ENCODE data around the gene FAM120AOS.

The FAM120AOS gene

DNA sequence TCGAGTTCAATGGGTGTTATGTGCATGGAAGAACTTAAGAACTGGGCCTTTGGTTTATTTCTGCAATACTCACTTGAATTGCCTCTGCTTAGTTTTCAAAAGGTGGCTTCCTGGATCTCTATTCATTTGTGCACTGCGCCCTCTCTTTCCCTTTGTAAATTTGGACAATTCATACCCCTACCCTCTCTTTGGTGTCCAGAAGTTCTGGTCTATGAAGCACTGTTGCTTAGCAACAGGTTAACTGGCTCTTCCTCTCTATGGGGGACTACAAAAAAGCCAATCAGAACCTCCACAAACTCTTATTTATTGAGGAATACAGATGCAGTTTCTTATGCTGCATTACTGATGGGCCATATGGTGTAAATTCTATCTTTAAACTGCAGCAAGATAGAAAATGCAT is 15.4 kb downstream of the FAM120AOS start:
- no peak for DNase-seq (ENCODE audit: low spot score)

DNA sequence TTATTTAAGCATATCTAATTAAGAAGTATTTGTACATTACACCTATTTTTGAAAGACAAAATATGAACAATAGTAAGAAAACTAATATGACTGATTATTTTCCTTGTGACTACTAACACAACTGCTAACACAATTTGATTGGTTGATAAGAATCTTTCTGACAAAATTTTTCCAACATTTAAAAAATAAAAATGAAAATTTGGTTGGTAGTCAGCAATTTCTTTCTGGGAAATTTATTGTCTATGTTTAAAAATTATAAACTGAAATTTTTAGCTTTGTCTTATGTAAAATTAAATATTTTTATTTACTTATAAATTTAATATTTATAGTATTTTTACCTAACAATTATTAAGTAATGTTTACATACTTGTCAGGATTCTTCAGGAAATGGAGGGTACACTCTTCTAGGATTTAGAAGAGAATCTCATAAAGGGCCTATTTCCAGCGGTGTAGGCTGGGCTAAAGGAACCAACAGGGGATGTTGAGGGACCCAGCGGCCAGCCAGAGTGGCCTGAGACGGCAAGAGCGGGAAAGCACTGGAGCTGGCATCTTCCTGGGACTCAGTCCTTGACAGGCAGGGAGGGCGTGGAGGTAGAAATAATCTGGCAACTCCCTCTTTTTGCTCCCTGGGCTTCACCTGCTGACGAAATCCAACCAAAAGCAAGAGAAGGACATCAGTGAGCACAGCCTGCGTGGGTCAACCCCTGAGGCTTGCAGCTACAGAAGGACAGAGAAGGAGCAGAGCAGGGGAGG is 16.6 kb downstream of the FAM120AOS start:
- no peak for DNase-seq (ENCODE audit: low spot score)

DNA sequence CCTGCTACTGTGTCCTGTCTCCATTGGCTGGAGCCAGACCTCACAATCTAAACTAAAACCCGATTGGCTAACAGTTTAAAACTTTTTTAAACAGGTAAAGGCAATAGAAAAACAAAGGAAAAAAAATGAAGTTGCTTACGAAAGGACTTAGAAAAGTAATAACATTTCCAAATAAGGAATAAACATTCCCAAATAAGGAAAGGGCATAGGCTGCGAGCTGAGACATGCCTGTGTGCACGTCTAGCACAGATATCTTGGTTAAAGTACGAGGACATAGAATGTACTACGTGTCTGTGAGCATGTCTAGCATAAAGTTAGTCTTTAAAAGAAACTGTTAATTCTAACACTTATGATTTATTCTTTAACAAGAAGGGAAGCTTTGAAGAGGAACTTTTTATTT is 17.2 kb downstream of the FAM120AOS start:
- DNase-seq (ENCODE audit: low spot score) = no peak

DNA sequence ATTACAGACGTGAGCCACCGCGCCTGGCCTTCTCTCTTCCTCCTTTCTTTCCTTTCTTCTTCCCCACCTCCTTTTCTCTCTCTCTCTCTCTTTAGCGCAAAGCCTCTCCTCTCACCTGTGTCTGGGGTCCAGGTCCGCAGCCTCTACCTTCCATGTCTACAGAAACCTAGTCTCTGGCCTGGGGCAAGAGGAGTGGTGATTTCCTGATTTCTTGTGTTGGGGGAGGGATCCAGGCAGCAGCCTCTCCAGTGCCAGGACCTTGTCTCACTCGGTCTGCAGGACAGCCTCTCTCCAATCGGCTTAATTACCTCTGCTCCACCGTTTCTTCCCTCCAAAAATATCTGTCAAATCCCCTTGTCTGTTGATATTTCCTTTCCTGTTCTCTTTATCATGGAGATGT is 18.0 kb downstream of the FAM120AOS start:
- no peak for DNase-seq (ENCODE audit: low spot score)

DNA sequence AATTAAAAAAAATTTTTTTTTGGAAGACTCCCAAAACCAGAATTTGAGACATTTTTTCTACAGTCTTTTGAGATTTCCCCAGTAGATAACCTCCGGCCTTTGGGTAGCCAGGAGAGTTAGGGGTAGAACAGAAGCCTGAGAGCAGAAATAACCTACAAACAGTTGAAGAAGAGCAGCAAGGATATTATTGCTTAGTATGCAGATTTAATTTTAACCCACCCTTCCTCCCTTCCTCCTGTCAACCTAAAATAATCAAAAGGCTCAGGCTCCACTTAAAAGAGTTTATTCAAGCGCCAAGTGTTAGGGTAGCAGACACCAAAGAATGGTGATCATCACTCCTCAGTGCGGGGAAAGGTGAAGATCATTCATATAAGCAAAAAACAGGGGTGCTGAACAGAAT is 19.3 kb downstream of the FAM120AOS start:
- DNase-seq (ENCODE audit: low spot score) = no peak

DNA sequence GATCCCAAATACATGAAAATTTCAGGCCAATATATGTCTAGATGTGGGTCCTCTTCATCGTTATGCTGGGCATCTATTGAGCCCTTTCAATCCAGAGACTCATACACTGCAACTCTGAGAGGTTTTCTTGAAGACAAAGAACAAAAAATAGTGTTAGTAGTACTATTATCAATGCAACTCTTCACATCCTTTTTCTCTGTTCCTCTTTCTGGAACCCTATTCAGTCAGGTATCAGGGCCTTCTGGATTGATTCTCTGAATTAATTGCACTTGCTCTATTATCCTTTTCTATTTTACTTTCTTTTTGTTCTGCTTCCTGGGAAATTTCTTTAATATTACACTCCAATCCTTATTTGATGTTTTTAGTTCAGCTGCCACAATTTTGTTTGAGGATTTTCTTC is 20.4 kb downstream of the FAM120AOS start:
- DNase-seq (ENCODE audit: low spot score) = no peak

DNA sequence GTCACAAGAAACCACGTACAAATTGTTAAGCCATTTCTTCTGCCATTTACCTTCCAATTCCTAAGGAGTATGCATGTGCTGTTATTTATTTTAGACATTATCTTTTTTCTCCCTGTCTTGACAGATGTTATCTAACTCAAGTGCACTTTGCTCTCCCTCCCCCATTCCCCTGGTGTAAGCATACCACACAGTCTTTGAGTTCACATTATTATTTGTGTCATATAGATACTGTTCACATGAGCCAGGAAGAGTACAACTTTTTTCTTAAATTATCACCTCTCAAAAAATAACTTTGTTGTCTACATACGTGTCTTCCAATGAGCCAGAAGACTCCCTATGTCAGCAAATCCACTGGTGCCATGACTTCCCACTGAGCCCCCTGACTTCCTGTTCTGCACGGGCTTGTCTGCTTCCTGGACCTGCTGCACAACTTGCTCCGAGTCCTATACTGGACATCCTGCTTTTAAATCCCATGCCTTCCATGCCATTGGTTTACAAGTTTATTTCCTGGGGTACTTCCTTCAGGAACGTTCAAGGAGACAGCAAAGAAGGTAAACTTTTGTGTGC is 21.8 kb downstream of the FAM120AOS start:
- DNase-seq (ENCODE audit: low spot score) = no peak

DNA sequence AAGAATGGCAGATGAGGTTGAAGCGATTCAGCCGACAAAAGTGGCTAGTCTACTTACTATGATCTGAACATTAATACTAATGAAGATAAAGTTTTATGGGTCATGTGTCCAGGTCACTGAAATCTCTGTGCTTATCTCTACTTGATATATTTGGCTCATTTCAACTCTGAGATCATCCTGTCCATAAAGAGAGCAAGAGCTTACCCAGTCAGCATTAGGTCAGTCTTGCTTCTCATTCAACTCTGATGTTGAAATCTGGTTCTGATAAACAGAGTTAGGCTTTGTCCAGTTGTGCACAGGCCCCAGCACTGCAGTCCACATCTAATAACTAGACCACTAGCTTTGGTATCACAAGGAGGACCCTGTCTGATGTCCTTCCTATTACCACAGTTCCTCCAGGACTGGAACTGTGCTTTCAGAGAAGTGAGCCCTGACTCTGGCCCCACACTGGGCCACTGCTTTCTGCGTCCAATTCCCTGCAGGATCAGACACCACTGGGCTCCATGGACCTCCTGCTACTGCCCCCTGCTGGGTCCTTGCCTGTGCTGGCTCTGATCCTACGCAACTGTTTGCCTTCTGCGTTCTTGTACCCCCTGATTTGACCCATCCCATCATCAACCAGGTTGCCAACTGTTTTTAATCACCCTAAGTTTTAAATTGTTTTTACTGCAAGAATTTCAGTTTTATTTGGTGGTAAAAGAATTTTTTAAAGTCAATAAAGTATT is 25.6 kb downstream of the FAM120AOS start:
- DNase-seq (ENCODE audit: low spot score) = no peak

DNA sequence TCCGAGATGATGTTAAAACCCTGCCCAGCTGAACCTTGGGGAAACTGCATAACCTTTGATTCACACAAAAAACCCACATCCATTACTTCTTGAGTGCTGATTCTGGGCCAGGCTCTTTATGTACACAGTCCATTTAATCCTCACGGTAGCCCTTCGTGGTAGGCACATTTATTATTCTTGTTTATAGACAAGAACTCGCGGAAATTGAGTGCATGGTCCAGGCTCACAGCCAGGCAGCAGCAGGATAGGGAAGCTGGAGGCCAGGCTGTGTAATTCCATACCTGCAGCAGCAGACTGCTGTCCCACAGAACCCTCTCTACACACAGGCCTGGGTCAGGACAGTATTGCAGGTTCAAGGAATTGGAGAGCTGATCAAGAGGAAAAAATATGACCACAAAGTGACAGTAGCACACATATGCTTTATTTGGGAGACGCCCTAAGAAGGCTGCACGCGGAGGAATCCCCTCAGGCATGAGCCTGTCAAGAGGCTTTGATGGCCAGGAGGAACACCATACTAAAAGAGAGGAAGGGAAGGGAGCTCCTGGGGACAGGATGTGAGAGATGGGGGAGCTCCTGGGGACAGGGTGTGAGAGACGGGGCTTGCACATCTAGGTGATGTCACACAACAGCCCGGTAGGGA is 30.3 kb downstream of the FAM120AOS start:
- no peak for DNase-seq (ENCODE audit: low spot score)

DNA sequence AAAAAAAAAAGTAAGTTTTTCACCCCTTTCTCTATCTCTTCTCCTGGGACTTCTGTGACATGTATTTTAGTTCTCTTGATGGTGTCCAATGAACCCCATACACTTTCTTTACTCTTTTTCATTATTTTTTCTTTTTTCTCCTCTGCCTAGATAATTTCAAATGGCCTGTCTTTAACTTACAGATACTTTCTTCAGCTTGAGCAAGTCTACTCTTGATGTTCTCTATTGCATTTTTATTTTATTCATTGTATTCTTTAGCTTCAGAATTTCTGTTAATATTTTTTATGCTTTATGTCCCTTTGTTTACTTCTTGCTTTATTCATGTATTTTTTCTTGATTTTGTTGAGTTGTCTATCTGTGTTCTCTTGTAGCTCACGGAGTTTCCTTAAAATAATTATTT is 34.4 kb downstream of the FAM120AOS start:
- DNase-seq (ENCODE audit: low spot score) = no peak

DNA sequence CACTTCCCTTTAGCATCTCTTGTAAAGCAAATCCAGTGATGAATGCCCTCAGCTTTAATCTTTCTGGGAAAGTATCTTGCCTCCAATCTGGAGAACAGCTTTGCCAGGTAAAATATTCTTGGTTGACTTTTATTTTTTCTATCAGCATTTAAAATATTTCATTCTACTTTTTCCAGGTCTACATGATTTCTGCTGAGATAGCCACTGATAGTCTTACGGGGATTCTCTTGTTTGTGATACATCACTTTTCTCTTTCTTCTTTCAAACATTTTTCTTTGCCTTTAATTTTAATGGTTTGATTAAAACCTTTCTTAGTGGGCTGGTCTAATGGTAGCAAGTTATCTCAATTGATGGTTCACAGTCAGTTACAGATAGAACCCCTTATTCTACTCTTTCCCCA is 35.8 kb downstream of the FAM120AOS start:
- no peak for DNase-seq (ENCODE audit: low spot score)

DNA sequence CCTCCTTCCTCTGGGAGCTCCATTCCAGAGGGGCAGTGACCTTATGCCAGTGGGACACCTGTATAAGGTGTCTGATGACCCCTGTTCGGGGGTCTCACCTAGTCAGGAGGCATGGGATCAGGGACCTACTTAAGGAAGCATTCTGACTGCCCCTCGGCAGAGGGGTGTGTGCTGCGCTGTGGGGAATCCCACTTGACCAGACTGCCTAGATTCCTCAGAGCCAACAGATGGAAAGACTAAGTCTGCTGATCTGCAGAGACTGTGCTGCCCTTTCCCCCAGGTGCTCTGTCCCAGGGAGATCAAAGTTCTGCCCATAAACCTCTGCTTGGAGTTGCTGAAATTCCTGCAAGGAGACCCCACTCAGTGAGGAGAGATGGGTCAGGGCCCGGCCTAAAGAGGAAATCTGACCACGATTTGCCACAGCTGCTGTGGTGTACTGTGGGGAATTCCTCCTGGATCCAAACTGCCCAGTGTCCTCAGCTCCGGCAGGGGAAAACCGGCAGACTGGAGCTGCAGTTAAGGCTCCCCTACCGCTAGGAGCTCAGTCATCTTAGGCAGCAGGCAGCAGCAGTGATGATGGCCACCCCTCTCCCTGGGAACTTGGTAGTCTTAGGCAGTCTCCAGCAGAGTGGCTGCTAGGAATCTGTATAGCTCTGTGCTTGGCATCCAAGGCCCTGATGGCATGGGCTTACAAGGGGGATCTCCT is 36.7 kb downstream of the FAM120AOS start:
- no peak for DNase-seq (ENCODE audit: low spot score)

DNA sequence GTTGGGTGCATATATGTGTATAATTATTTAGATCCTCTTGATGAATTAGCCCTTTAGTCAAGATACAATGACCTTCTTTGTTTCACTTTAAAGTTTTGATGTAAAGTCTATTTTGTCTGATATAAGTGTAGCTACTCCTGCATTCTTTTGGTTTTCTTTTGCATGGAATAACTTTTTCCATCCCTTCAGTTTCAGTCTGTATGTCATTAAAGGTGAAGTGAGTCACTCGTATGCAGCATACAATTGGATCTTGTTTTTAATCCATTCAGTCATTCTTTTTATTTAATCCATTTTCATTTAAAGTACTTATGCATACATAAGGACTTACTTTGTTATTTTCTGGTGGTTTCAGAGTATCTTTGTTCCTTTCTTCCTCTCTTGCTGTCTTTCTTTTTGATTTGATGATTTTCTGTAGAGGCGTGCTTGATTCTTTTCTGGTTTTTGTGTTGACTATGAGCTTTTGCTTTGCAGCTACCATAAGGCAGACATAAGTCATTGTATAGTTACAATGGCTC is 38.1 kb downstream of the FAM120AOS start:
- no peak for DNase-seq (ENCODE audit: low spot score)

DNA sequence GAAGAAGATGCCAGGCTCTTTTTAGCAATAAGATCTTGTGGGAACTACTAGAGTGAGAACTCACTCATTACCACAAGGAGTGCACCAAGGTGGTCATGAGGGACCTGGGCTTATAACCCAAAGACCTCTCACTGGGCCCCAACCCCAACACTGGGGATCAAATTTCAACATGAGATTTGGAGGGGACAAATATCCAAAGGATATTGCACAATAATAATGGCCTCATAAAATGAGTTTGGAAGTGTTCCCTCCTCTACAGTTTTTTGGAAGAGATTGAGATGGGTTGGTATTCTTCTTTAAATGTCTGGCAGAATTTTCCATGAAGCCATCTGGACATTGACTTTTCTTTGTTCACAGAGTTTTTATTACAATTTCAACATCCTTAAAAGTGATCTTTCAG is 39.9 kb downstream of the FAM120AOS start:
- no peak for DNase-seq (ENCODE audit: low spot score)

DNA sequence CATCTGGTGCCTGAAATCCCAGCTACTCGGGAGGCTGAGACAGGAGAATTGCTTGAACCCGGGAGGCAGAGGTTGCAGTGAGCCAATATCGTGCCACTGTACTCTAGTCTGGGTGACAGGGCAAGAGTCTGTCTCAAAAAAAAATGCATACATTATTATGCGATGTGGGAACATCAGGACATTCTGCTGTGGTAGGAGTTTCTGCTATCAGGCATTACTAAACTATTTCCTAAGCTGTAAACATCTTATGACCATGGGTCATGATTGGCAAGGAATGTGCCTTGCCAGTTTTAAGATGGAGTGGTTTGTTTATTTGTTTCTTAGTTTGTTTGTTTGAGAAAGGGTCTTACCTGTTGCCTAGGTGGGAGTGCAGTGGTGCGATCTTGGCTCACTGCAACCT is 47.0 kb downstream of the FAM120AOS start:
- DNase-seq (ENCODE audit: low spot score) = no peak

DNA sequence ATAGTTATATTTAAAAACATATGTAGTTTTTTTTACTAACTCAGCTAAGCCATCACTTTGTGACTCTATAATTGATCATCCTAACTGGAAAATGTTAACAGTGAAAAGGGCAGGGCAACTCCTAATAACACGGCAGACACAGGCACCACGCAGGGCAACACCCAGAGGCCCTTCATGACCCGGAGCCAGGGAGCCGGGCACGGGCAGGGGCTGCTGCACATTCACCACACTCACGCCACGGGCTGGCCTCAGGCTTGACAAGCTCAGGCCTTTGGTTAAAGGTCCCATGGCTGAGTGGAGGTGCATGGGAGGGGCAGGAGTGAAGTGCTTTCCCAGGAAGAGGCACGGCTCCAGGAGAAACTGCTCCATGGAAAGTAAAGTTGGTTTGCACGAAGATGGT is 54.9 kb downstream of the FAM120AOS start:
- no peak for DNase-seq (ENCODE audit: low spot score)

DNA sequence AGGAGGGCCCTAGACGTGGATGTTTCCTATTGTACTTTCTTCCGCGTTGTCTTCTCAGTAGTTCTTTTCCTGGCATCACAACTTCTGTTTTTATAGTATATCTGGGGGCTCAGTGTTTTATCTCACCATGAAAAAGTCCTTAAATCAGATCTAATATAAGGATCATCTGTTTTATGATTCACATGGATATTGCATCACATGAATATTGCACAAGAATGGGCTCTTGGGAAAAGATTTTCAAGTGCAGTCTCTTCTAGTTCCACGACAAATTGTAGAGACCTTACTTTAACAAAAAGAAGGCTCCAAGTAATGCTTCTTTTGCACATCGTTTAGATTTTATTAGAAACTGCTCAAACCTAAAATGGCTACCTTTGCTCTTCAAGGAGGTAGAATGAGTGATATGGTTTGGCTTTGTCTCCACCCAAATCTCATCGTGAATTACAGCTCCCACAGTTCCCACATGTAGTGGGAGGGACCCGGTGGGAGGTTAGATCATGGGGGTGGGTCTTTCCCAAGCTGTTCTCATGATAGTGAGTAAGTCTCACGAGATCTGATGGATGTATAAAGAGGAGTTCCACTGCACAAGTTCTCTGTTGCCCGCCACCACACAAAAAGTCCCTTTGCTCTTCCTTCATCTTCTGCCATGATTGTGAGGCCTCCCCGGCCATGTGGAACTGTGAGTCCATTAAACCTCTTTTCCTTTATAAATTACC is 55.6 kb downstream of the FAM120AOS start:
- no peak for DNase-seq (ENCODE audit: low spot score)

Data from RKO (cell line).